Lower lobe of right lung (tissue), 2 donors: Measurements from ENCODE around the gene FOXP1. TPM values are rescaled to one million over a fixed set of nuclear protein-coding genes. Genes with fewer than 3 reads are reported as not detected.
A peak's percentile ranks its signal among the peaks of the same experiment; 100 is the strongest.

ENCODE experiments used
- ATAC-seq, 2 donors: fragments of 200-7000 bp; cut with Tn5 transposase; one replicate each; pipeline ENCODE4 v1.9.1; 2020 to 2022; ENCODE audit warnings: mild to moderate bottlenecking in 2 of 2, moderate library complexity in 2 of 2
- DNase-seq: peaks from one replicate; pipeline ENCODE4 v3.0.0-alpha.2; 2020
- H3K27ac ChIP-seq: fragments of 200-600 bp; one replicate; pipeline ENCODE4 v1.8.0; 2022
- H3K27me3 ChIP-seq: fragments of 200-600 bp; one replicate; pipeline ENCODE4 v1.8.0; 2022; ENCODE audit warnings: low read depth
- H3K36me3 ChIP-seq: fragments of 200-600 bp; one replicate; pipeline ENCODE4 v1.8.0; 2022; ENCODE audit warnings: mild to moderate bottlenecking
- H3K4me1 ChIP-seq: fragments of 200-600 bp; one replicate; pipeline ENCODE4 v1.8.0; 2022
- H3K4me3 ChIP-seq: fragments of 200-600 bp; one replicate; pipeline ENCODE4 v1.8.0; 2022; ENCODE audit warnings: mild to moderate bottlenecking
- H3K9me3 ChIP-seq: fragments of 200-600 bp; one replicate; pipeline ENCODE4 v1.8.0; 2022
- intact Hi-C: fragments of 100-400 bp; cut with DNase I; formaldehyde crosslinking; loops from one replicate; pipeline ENCODE4 v1.11.0; 2022
- total RNA-seq: library from RNA; stranded (reverse); fragmentation: NEBNext Ultra II Directional; extraction: Animal tissue kit (Norgen Biotek cat#: 25700); gene quantifications from one replicate; pipeline ENCODE4 v1.2.1, GENCODE V29; 2021
- TF ChIP-seq, protein P1 (sequence below): fragments of 200-600 bp; IDR thresholded peaks from one replicate; pipeline ENCODE4 v1.8.0; 2022; ENCODE audit warnings: antibody characterized with exemption, mild to moderate bottlenecking
- donor health status: DM: no; HTN: yes; CAD: no; lungs with severe emphysema.

Gene FOXP1
- total RNA-seq, 1 donor from 2014 or later = 138 TPM

DNA sequence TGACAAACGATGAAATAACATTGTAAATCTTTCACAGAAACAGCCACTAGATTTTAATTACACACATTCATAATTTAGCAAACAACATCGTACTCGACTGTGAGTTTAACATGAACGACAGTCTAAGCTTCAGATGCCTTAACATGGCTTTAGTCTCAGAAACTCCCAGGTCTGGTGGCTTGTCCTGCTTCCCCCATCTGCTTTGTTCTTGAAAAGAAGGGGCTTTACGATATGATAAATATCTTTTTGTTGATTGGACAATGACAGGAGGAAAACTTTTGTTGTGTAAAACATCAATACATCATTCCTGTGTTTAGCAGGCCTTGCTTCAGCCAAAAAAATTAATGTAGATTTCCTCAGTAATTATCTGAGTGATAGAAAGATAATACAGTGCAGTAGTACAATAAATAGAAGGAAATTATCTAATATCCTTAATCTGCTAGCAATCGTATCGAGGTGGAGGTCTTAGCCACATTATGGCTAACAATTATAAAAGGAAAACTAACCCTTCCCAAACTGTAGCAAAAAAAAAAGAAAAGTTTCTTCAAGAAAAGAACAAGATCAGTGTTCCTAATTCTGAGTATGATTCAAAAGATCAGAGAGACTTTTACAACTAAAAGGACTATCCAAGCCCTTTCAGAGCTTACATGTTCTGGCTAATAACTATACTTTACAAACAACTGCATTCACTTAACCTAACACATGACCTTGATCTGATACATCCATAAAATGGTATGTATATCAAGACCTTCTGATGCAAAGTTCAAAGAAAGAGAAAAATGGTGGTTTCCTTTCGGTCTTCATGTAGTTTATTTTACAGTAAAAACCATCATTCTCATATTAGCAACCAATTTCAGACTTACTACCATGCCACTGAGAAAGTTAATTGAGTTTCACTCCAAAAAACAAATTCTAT is 535.7 kb downstream of the FOXP1 start:
- TF ChIP-seq, protein P1, sequence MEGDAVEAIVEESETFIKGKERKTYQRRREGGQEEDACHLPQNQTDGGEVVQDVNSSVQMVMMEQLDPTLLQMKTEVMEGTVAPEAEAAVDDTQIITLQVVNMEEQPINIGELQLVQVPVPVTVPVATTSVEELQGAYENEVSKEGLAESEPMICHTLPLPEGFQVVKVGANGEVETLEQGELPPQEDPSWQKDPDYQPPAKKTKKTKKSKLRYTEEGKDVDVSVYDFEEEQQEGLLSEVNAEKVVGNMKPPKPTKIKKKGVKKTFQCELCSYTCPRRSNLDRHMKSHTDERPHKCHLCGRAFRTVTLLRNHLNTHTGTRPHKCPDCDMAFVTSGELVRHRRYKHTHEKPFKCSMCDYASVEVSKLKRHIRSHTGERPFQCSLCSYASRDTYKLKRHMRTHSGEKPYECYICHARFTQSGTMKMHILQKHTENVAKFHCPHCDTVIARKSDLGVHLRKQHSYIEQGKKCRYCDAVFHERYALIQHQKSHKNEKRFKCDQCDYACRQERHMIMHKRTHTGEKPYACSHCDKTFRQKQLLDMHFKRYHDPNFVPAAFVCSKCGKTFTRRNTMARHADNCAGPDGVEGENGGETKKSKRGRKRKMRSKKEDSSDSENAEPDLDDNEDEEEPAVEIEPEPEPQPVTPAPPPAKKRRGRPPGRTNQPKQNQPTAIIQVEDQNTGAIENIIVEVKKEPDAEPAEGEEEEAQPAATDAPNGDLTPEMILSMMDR = no peak
- Histone ChIP-seq H3K27ac (peak overlapping the region; percentile 50), H3K4me3 (no peak overlapping the region), H3K4me1 (peaks cover 59% of the 10 kb centered on the region), H3K9me3 (no peaks in the 10 kb centered on the region), H3K36me3 (peaks cover 77% of the 10 kb centered on the region), H3K27me3 (no peaks in the 10 kb centered on the region)
- no peak for DNase-seq
- ATAC-seq = no peak
- intact Hi-C loops = no loop called here

DNA sequence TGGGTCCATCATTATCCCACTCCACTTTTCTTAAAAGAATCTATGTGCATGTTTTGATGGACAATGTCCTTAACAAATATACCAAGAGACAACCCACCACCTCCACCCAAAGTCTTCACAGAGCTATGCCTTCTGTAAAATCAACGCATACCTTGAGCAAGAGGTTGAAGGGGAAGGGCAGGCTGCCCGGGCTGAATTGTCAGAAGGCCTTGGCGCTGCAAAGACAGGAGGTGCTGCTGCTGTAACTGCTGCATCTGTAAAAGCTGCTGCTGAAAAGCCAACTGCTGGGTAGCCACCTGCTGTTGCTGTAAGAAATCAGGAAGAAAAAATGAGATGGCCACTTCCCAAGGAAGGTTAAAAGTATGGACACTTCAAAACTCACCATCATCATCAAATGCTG is 536.7 kb downstream of the FOXP1 start:
- H3K9me3 ChIP-seq = no peaks in the 10 kb centered on the region
- ATAC-seq (no peak), DNase-seq (no peak)
- no peak overlapping the region for H3K4me3 ChIP-seq
- no peaks in the 10 kb centered on the region for H3K27me3 ChIP-seq
- peaks cover 77% of the 10 kb centered on the region for H3K36me3 ChIP-seq
- TF ChIP-seq, protein P1 = no peak
- intact Hi-C loops = no loop called here
- H3K27ac ChIP-seq = no peak overlapping the region
- peaks cover 53% of the 10 kb centered on the region for H3K4me1 ChIP-seq

DNA sequence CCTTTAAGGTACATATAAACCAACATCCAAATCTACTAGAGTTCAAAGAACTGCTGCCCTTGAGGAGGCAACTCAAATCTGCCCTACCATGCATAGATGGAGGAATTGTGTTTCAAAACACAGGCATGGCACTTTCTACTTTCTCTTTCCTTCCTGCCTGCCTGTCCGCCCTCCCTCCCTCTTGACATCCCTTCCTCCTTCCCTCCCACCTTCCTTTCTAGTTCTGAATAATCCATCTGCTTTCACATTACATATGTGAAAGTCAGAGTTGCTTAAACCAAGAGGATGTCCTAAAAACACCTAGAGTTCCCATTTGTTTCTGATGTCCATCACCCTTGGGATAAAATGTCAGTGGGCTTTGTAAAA is 537.6 kb downstream of the FOXP1 start:
- intact Hi-C loops = no loop called here
- Histone ChIP-seq H3K27me3 (no peaks in the 10 kb centered on the region), H3K9me3 (no peaks in the 10 kb centered on the region), H3K36me3 (peaks cover 76% of the 10 kb centered on the region), H3K4me3 (no peak overlapping the region), H3K27ac (no peak overlapping the region), H3K4me1 (peaks cover 44% of the 10 kb centered on the region)
- TF ChIP-seq, protein P1 = no peak
- ATAC-seq (no peak), DNase-seq (no peak)

DNA sequence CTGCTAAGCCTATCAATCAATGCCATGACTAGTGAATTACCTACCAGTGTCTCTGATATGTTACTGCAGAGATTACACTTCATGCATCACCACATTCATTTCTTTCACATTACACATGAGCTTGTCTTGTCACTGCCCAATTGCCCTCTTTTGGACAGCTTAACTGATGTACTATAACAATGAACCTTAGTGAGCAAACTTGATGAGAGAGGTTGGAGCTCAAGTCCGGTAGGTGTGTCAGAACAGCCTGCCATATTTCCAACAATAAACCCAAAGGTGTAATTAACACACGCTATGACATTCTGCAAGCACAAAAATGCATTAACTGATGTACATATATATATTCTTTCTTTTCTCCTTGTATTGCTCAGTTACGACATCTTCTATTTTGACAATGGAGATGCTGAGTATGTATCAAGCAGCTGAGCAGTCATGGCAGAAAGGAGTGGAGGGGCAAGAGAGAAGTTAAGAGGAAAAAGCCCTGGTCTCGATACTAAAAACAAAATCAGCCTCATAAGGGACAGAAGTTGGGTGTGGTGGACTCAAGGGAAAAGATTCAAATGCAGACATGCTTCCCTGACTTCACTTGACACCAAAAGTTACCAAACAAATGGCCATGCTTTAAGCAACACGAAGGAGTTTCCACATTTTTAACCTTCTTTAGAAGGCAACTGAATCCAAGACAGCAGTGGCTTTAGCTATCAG is 538.2 kb downstream of the FOXP1 start:
- peaks cover 39% of the 10 kb centered on the region for H3K4me1 ChIP-seq

DNA sequence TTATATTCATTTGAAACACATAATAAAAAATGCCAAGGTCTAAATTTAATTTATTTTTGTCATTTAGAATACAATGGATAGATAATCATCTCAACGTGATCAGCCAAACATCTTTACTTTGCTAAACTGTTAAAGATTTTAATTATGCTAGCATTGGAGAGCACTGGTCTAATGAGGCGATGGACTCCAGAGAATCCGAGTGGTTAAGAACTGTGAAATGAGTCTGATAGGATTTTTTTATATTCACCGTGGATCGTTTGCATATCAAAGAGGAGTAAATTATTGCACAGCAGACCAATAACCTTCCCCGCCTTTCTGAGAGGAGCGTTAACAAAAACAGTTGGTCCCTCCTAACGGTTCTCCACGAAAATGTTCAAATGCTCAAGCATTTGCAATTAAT is 540.8 kb downstream of the FOXP1 start:
- TF ChIP-seq, protein P1 = no peak
- no peak for ATAC-seq
- Histone ChIP-seq H3K4me3 (no peak overlapping the region), H3K36me3 (peaks cover 91% of the 10 kb centered on the region), H3K27ac (no peak overlapping the region), H3K27me3 (no peaks in the 10 kb centered on the region), H3K4me1 (peaks cover 24% of the 10 kb centered on the region), H3K9me3 (no peaks in the 10 kb centered on the region)
- DNase-seq = no peak
- intact Hi-C loops = no loop called here

More for the DNA sequence above, 538.2 kb downstream of the FOXP1 start:
- TF ChIP-seq, protein P1 = no peak
- ATAC-seq (no peak), DNase-seq (no peak)
- Histone ChIP-seq H3K27ac (no peak overlapping the region), H3K4me3 (no peak overlapping the region), H3K9me3 (no peaks in the 10 kb centered on the region), H3K36me3 (peaks cover 77% of the 10 kb centered on the region), H3K27me3 (no peaks in the 10 kb centered on the region)
- intact Hi-C loops = no loop called here
